ENCODE measurements around the gene LXN. TPM values are rescaled to one million over a fixed set of nuclear protein-coding genes. Genes with fewer than 3 reads are reported as not detected.

The LXN gene
- total and polyA plus RNA-seq, 7 experiments from 2014 or later = 2.1 to 18.8 (median 6.7) TPM

DNA sequence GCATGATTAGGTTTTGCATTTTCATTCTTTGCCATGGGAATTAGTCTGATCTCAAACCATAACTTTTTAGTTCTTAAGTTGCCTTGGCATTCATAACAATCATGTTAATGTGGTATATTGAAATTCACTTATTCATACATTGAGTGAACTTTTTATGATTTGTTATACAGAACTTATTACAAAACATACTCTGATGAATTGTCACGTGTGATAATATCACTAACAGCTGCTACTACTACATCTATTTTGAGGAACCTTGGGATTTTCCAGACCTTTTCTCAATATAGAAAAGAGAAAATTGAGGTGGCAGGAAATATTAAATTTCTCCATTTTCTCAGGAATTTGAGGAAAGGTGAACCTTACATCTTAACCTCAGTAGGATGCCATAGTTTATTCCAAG lies 9.2 kb downstream of the LXN start:
- no peaks in the 10 kb centered on the region for H3K27me3 Mint-ChIP-seq
- POLR2A ChIA-PET = no interaction called here
- peaks cover 15 to 59% (median 18%) of the 10 kb centered on the region in 3 experiments for H3K36me3 ChIP-seq (ENCODE audit: control insufficient read depth in 2 of 3, insufficient read depth in 3 of 3, low read length in 3 of 3)

GRCh38 chr3:158660711-158661110 lies 11.7 kb downstream of the LXN start:
- CTCF ChIA-PET = interaction anchor here (0.7 to 4.0 kb wide), 6 partner anchors 9 to 1335 kb away, joined by 3 to 36 read pairs (median 8); partner anchors contain the start of genes GFM1 and LXN
- ATAC-seq (no peak), DNase-seq (no peak)
- Histone ChIP-seq H3K36me3 (ENCODE audit: control insufficient read depth in 2 of 3, insufficient read depth in 3 of 3, low read length in 3 of 3) (peaks cover 17 to 56% (median 18%) of the 10 kb centered on the region in 3 experiments), H3K27ac (ENCODE audit: low read depth, low read length) (no peak overlapping the region), H3K9me3 (ENCODE audit: control insufficient read depth in 2 of 3, low read length in 3 of 3) (no peaks in the 10 kb centered on the region), H3K4me1 (ENCODE audit: control insufficient read depth in 2 of 2, insufficient read depth in 2 of 2, low read length in 2 of 2) (no peaks in the 10 kb centered on the region), H3K4me3 (ENCODE audit: low read length) (no peak overlapping the region), H3K27me3 (ENCODE audit: control insufficient read depth in 2 of 2, insufficient read depth in 2 of 2, low read length in 2 of 2) (no peaks in the 10 kb centered on the region)
- intact Hi-C loops (cut with micrococcal nuclease) = no loop called here
- POLR2A ChIA-PET = interaction anchor here (0.6 to 3.0 kb wide), 4 partner anchors 12 to 129 kb away, joined by 3 to 9 read pairs (median 4); partner anchors contain the start of gene LXN
- Mint-ChIP-seq H3K27me3 (no peaks in the 10 kb centered on the region), H3K36me3 (peaks cover 6 to 42% (median 20%) of the 10 kb centered on the region in 5 donors), H3K27ac (no peak overlapping the region), H3K9me3 (no peaks in the 10 kb centered on the region), H3K4me3 (no peak overlapping the region), H3K4me1 (peaks cover 0 to 22% (median 7%) of the 10 kb centered on the region in 7 donors)

More for the DNA sequence above, 9.2 kb downstream of the LXN start:
- ATAC-seq (no peak), DNase-seq (no peak)
- H3K27ac Mint-ChIP-seq = no peak overlapping the region
- peaks cover 0 to 39% (median 18%) of the 10 kb centered on the region in 5 donors for H3K36me3 Mint-ChIP-seq
- H3K4me1 ChIP-seq (ENCODE audit: control insufficient read depth in 2 of 2, insufficient read depth in 2 of 2, low read length in 2 of 2) = no peaks in the 10 kb centered on the region
- H3K4me1 Mint-ChIP-seq = peaks cover 0 to 19% (median 7%) of the 10 kb centered on the region in 7 donors
- H3K9me3 ChIP-seq (ENCODE audit: control insufficient read depth in 2 of 3, low read length in 3 of 3) = no peaks in the 10 kb centered on the region
- no peak overlapping the region for H3K4me3 Mint-ChIP-seq
- CTCF ChIA-PET = interaction anchor here (0.9 kb wide), 2 partner anchors 64 to 120 kb away, joined by 3 to 4 read pairs; no protein-coding TSS in a partner anchor
- no peak overlapping the region for H3K27ac ChIP-seq (ENCODE audit: low read depth, low read length)
- H3K9me3 Mint-ChIP-seq = no peaks in the 10 kb centered on the region
- H3K4me3 ChIP-seq (ENCODE audit: low read length) = no peak overlapping the region
- no peaks in the 10 kb centered on the region for H3K27me3 ChIP-seq (ENCODE audit: control insufficient read depth in 2 of 2, insufficient read depth in 2 of 2, low read length in 2 of 2)
- intact Hi-C loops (cut with micrococcal nuclease) = no loop called here

- ChIA-PET POLR2A (interaction anchor here (1.3 to 3.0 kb wide), 2 partner anchors 13 to 14 kb away, joined by 4 to 9 read pairs; partner anchors contain the start of gene LXN), CTCF (interaction anchor here (0.6 to 4.0 kb wide), 13 partner anchors 8 to 1336 kb away, joined by 3 to 36 read pairs (median 4); partner anchors contain the start of genes GFM1, LXN and MFSD1)
- Histone ChIP-seq H3K4me1 (ENCODE audit: control insufficient read depth in 2 of 2, insufficient read depth in 2 of 2, low read length in 2 of 2) (no peaks in the 10 kb centered on the region), H3K27me3 (ENCODE audit: control insufficient read depth in 2 of 2, insufficient read depth in 2 of 2, low read length in 2 of 2) (no peaks in the 10 kb centered on the region), H3K9me3 (ENCODE audit: control insufficient read depth in 2 of 3, low read length in 3 of 3) (no peaks in the 10 kb centered on the region), H3K27ac (ENCODE audit: low read depth, low read length) (no peak overlapping the region), H3K4me3 (ENCODE audit: low read length) (no peak overlapping the region), H3K36me3 (ENCODE audit: control insufficient read depth in 2 of 3, insufficient read depth in 3 of 3, low read length in 3 of 3) (peaks cover 18 to 56% (median 19%) of the 10 kb centered on the region in 3 experiments)
- H3K27ac Mint-ChIP-seq = peak overlapping the region in 4 of 9 donors; percentile 21 to 62 (median 30)
- DNase-seq (peak in 8 of 9 donors; percentile 23 to 57 (median 39)), ATAC-seq (peak; percentile 92)
- H3K4me1 Mint-ChIP-seq = peaks cover 0 to 17% (median 7%) of the 10 kb centered on the region in 7 donors
- no peaks in the 10 kb centered on the region for H3K27me3 Mint-ChIP-seq
- peaks cover 6 to 36% (median 19%) of the 10 kb centered on the region in 5 donors for H3K36me3 Mint-ChIP-seq
- no peaks in the 10 kb centered on the region for H3K9me3 Mint-ChIP-seq
- no peak overlapping the region for H3K4me3 Mint-ChIP-seq
- intact Hi-C loops (cut with micrococcal nuclease) = loop anchor here (1.0 to 2.0 kb wide), 5 partner anchors 13 to 132 kb away; partner anchors contain the start of genes LXN (in 2 of the 2) and GFM1 (in 1 of the 2)
Observed at GRCh38 chr3:158659454-158660237, 12.8 kb downstream of the LXN start.

- Histone ChIP-seq H3K9me3 (ENCODE audit: control insufficient read depth in 2 of 3, low read length in 3 of 3) (no peaks in the 10 kb centered on the region), H3K36me3 (ENCODE audit: control insufficient read depth in 2 of 3, insufficient read depth in 3 of 3, low read length in 3 of 3) (peaks cover 18 to 54% (median 19%) of the 10 kb centered on the region in 3 experiments), H3K4me3 (ENCODE audit: low read length) (no peak overlapping the region), H3K27me3 (ENCODE audit: control insufficient read depth in 2 of 2, insufficient read depth in 2 of 2, low read length in 2 of 2) (no peaks in the 10 kb centered on the region), H3K27ac (ENCODE audit: low read depth, low read length) (no peak overlapping the region), H3K4me1 (ENCODE audit: control insufficient read depth in 2 of 2, insufficient read depth in 2 of 2, low read length in 2 of 2) (no peaks in the 10 kb centered on the region)
- ChIA-PET CTCF (interaction anchor here (0.8 to 4.0 kb wide), 9 partner anchors 10 to 138 kb away, joined by 3 to 36 read pairs (median 4); partner anchors contain the start of genes GFM1 and LXN), POLR2A (interaction anchor here (3.0 kb wide), 1 partner anchor 13 kb away, joined by 9 read pairs; no protein-coding TSS in a partner anchor)
- Mint-ChIP-seq H3K36me3 (peaks cover 6 to 32% (median 17%) of the 10 kb centered on the region in 5 donors), H3K4me1 (peaks cover 0 to 14% (median 4%) of the 10 kb centered on the region in 7 donors), H3K4me3 (no peak overlapping the region), H3K27ac (peak overlapping the region in 1 of 9 donors; percentile 21), H3K27me3 (no peaks in the 10 kb centered on the region), H3K9me3 (no peaks in the 10 kb centered on the region)
- ATAC-seq (no peak), DNase-seq (no peak)
- intact Hi-C loops (cut with micrococcal nuclease) = loop anchor here (1.0 to 2.0 kb wide), 5 partner anchors 13 to 132 kb away; partner anchors contain the start of genes LXN (in 2 of the 2) and GFM1 (in 1 of the 2)
Observed at GRCh38 chr3:158658889-158659288, 13.6 kb downstream of the LXN start.

DNA sequence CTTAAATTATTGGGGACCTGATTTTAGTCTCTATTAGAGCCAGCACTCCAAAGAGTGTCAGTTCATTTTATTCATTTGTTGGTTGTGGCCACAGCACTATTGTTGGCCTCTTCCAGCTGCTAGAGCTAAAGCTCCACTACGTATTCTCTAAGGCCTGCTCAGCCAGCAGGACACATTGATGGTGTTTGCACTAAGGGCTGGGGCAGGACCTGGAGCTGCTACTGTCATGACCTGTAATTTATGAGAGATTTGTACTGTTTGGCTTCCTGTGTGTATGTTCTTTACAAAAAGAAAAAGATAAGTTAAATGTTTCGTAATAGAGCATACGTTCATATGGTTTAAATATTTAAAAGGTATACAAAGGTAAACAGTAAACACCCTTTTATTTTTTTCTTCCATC lies 20.0 kb downstream of the LXN start:
- ChIA-PET POLR2A (no interaction called here), CTCF (interaction anchor here (0.7 to 1.1 kb wide), 2 partner anchors 22 to 137 kb away, joined by 3 read pairs; no protein-coding TSS in a partner anchor)
- no peaks in the 10 kb centered on the region for H3K27me3 ChIP-seq (ENCODE audit: control insufficient read depth in 2 of 2, insufficient read depth in 2 of 2, low read length in 2 of 2)
- no peaks in the 10 kb centered on the region for H3K9me3 Mint-ChIP-seq
- no peak for ATAC-seq
- no peak overlapping the region for H3K27ac ChIP-seq (ENCODE audit: low read depth, low read length)
- intact Hi-C loops (cut with micrococcal nuclease) = no loop called here
- H3K27ac Mint-ChIP-seq = no peak overlapping the region
- H3K4me3 ChIP-seq (ENCODE audit: low read length) = no peak overlapping the region
- H3K27me3 Mint-ChIP-seq = no peaks in the 10 kb centered on the region
- no peak for DNase-seq
- no peak overlapping the region for H3K4me3 Mint-ChIP-seq
- peaks cover 5 to 55% (median 9%) of the 10 kb centered on the region in 3 experiments for H3K36me3 ChIP-seq (ENCODE audit: control insufficient read depth in 2 of 3, insufficient read depth in 3 of 3, low read length in 3 of 3)
- H3K4me1 Mint-ChIP-seq = peaks cover 0 to 22% (median 10%) of the 10 kb centered on the region in 7 donors
- H3K4me1 ChIP-seq (ENCODE audit: control insufficient read depth in 2 of 2, insufficient read depth in 2 of 2, low read length in 2 of 2) = no peaks in the 10 kb centered on the region
- peaks cover 6 to 31% (median 19%) of the 10 kb centered on the region in 5 donors for H3K36me3 Mint-ChIP-seq
- no peaks in the 10 kb centered on the region for H3K9me3 ChIP-seq (ENCODE audit: control insufficient read depth in 2 of 3, low read length in 3 of 3)

DNA sequence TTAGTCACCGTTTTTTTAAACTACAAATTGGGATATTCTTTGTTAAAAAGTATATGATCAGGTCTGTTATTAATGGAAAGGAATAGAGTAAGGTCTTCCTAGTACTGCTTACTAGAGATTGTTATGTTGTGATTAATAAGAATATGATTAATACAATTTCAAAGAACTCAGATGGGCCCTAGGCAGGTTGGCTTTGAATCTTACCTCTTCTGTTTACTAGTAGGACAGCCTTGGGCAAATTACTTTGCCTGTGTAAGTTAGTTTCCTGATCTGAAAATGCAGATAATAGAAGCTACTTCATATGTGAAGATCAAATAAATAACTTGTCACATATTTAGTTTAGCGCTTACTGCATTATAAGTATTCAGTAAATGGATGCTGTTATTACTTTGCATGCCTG lies 21.3 kb downstream of the LXN start:
- Histone ChIP-seq H3K27ac (ENCODE audit: low read depth, low read length) (no peak overlapping the region), H3K9me3 (ENCODE audit: control insufficient read depth in 2 of 3, low read length in 3 of 3) (no peaks in the 10 kb centered on the region), H3K27me3 (ENCODE audit: control insufficient read depth in 2 of 2, insufficient read depth in 2 of 2, low read length in 2 of 2) (no peaks in the 10 kb centered on the region), H3K4me3 (ENCODE audit: low read length) (no peak overlapping the region), H3K4me1 (ENCODE audit: control insufficient read depth in 2 of 2, insufficient read depth in 2 of 2, low read length in 2 of 2) (peaks cover 0 to 5% of the 10 kb centered on the region in 2 donors), H3K36me3 (ENCODE audit: control insufficient read depth in 2 of 3, insufficient read depth in 3 of 3, low read length in 3 of 3) (peaks cover 7 to 48% (median 9%) of the 10 kb centered on the region in 3 experiments)
- POLR2A ChIA-PET = interaction anchor here (0.6 kb wide), 1 partner anchor 20 kb away, joined by 3 read pairs; no protein-coding TSS in a partner anchor
- CTCF ChIA-PET = interaction anchor here (1.0 kb wide), 1 partner anchor 9 kb away, joined by 3 read pairs; no protein-coding TSS in a partner anchor
- Mint-ChIP-seq H3K4me1 (peaks cover 6 to 31% (median 13%) of the 10 kb centered on the region in 7 donors), H3K4me3 (no peak overlapping the region), H3K36me3 (peaks cover 0 to 34% (median 17%) of the 10 kb centered on the region in 5 donors), H3K27me3 (no peaks in the 10 kb centered on the region), H3K27ac (no peak overlapping the region), H3K9me3 (no peaks in the 10 kb centered on the region)
- no peak for DNase-seq
- intact Hi-C loops (cut with micrococcal nuclease) = no loop called here
- ATAC-seq = no peak
